Ishikawa (cell line): ENCODE data around the gene CCDC78.

Source experiments
- CREB1 ChIP-seq: IDR thresholded peaks from 2 replicates; pipeline ENCODE4 v1.6.1; 2012; ENCODE audit warnings: low read depth
- EP300 ChIP-seq: IDR thresholded peaks from 2 replicates; pipeline ENCODE4 v1.6.1; 2012; ENCODE audit warnings: borderline replicate concordance
- FOXM1 ChIP-seq: IDR thresholded peaks from 2 replicates; pipeline ENCODE4 v1.6.1; 2012; ENCODE audit warnings: low read depth, borderline replicate concordance
- MAX ChIP-seq: IDR thresholded peaks from 2 replicates; pipeline ENCODE4 v1.6.1; 2012
- TAF1 ChIP-seq: IDR thresholded peaks from 2 replicates; pipeline ENCODE4 v1.6.1; 2012; ENCODE audit warnings: low read depth, mild to moderate bottlenecking
- TEAD4 ChIP-seq: IDR thresholded peaks from 2 replicates; pipeline ENCODE4 v1.6.1; 2012
- ZBTB7A ChIP-seq: IDR thresholded peaks from 2 replicates; pipeline ENCODE4 v1.6.1; 2012; ENCODE audit warnings: low read depth

- TF ChIP-seq CREB1, result no peak
- no peak; the same call in 1 of the 2 replicates for TF ChIP-seq TAF1
- TF ChIP-seq TEAD4, result no peak
- TF ChIP-seq MAX, result no peak
- 0 out of 2 replicates have a peak, but pooled peaks have one; percentile 13 for TF ChIP-seq ZBTB7A
- no peak for TF ChIP-seq EP300
- TF ChIP-seq FOXM1, result no peak
These were observed at the start of gene CCDC78, which contains the start of gene HAGHL for GRCh38 chr16:726438-727290.
